Karpas-422 (cell line): ENCODE results near the gene DBET. TPM values are rescaled to one million over a fixed set of nuclear protein-coding genes. Genes with fewer than 3 reads are reported as not detected.
"Not testable (repeated sequence)": the region's sequence is repeated elsewhere in the genome, so short reads cannot be mapped to it uniquely, and the experiment has no call there.

Source experiments
- DNase-seq: peaks from one replicate; pipeline ENCODE4 v3.0.0-alpha.2; 2015
- H2AFZ ChIP-seq: fragments of 200-600 bp; sonication (generic); 2 replicates; pipeline ENCODE4 v1.6.1; 2014; ENCODE audit warnings: antibody characterized with exemption, low read length, mixed read lengths
- H3K27ac ChIP-seq: fragments of 200-600 bp; sonication (generic); 2 replicates; pipeline ENCODE4 v1.5.1; 2014; ENCODE audit warnings: mild to moderate bottlenecking, low read length, moderate library complexity
- H3K27me3 ChIP-seq: fragments of 200-600 bp; sonication (generic); 2 replicates; pipeline ENCODE4 v1.6.1; 2014; ENCODE audit warnings: low read length, mixed read lengths
- H3K36me3 ChIP-seq: fragments of 200-600 bp; sonication (generic); 2 replicates; pipeline ENCODE4 v1.6.1; 2014; ENCODE audit warnings: low read length, mixed read lengths; ENCODE audit not compliant: insufficient read depth
- H3K4me1 ChIP-seq: fragments of 200-600 bp; sonication (generic); 2 replicates; pipeline ENCODE4 v1.6.1; 2014; ENCODE audit warnings: mild to moderate bottlenecking, low read length, mixed read lengths
- H3K4me2 ChIP-seq: fragments of 200-600 bp; sonication (generic); 2 replicates; pipeline ENCODE4 v1.6.1; 2014; ENCODE audit warnings: low read length, low read depth, mild to moderate bottlenecking; ENCODE audit not compliant: poor library complexity, severe bottlenecking
- H3K4me3 ChIP-seq: fragments of 200-600 bp; sonication (generic); 2 replicates; pipeline ENCODE4 v1.5.1; 2014; ENCODE audit warnings: mild to moderate bottlenecking, antibody characterized with exemption, low read length, mixed read lengths
- H3K79me2 ChIP-seq: fragments of 200-600 bp; sonication (generic); 2 replicates; pipeline ENCODE4 v1.6.1; 2014; ENCODE audit warnings: mild to moderate bottlenecking, low read length, mixed read lengths
- H3K9ac ChIP-seq: fragments of 200-600 bp; sonication (generic); 2 replicates; pipeline ENCODE4 v1.6.0; 2014; ENCODE audit warnings: low read length
- H3K9me2 ChIP-seq: fragments of 200-600 bp; sonication (generic), shearing (Covaris generic); replicated peaks from 2 replicates; pipeline ENCODE4 v1.6.0; 2014; ENCODE audit warnings: mild to moderate bottlenecking, low read length, moderate library complexity; ENCODE audit not compliant: insufficient read depth
- H3K9me3 ChIP-seq: fragments of 300-700, 200-600 bp; sonication (generic); 2 replicates; pipeline ENCODE4 v1.6.1; 2014; ENCODE audit warnings: low read length, mixed read lengths
- H4K20me1 ChIP-seq: fragments of 200-600 bp; sonication (generic); 2 replicates; pipeline ENCODE4 v1.6.1; 2014; ENCODE audit warnings: mild to moderate bottlenecking, antibody characterized with exemption, low read length, low read depth; ENCODE audit not compliant: insufficient read depth
- total RNA-seq: library from RNA; depleted of rRNA; stranded (reverse); fragments of >200 nt; shearing (Covaris generic); gene quantifications from 2 replicates; pipeline ENCODE4 v1.2.3, GENCODE V29; 2014; ENCODE audit warnings: low replicate concordance

The DBET gene
- total RNA-seq, 1 experiment from 2014 or later = not detected

DNA sequence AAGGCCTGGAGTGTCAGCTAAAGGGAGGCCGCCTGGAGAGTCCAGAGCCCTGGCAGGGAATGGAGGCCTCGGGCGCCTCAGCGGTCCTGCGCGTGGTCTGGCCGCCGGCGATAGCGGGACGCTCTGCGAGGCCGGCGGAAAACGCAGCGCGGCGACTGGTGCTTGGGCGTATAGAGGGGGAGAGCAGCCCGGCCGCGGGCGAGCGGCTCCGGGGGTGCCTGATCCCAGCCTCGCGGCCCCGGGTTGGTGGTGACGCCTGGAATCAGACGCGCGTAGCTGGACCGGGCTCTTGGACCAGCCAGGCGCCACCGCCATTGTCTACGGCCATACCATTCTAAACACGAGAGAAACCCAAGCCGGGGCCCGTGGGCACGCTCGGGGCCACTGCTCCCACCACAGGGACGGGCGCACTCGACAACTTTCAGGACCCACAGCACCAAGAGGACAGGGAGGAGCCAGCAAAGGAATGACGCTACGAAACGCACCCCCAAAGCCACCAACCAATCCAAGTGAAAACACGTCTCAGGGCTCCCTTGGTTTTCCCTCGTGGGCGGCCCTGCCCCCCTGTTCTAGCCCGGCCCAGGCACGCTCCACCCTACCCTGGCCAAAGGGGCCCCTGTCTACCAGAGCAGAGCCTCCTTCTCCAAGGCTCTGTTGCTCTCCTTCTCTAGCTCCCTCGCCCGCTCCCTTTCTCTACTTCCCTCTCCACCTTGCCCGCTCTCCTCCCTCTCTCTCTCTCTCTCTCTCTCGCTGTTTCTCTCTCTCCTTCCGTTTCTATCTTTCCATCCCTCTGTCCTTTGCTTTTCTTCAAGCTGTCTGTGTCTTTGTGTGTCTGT lies 45.1 kb upstream of the DBET start:
- Histone ChIP-seq H3K9me3 (no peaks in the 10 kb centered on the region; the same call in 1 of the 2 replicates), H3K4me1 (no peaks in the 10 kb centered on the region), H3K27ac (no peak overlapping the region), H3K79me2 (no peaks in the 10 kb centered on the region), H2AFZ (no peak overlapping the region), H3K4me2 (no peak overlapping the region), H3K4me3 (no peak overlapping the region), H3K9me2 (no peaks in the 10 kb centered on the region), H3K36me3 (no peaks in the 10 kb centered on the region), H3K27me3 (no peaks in the 10 kb centered on the region), H4K20me1 (no peaks in the 10 kb centered on the region), H3K9ac (no peak overlapping the region)
- DNase-seq = no peak

DNA sequence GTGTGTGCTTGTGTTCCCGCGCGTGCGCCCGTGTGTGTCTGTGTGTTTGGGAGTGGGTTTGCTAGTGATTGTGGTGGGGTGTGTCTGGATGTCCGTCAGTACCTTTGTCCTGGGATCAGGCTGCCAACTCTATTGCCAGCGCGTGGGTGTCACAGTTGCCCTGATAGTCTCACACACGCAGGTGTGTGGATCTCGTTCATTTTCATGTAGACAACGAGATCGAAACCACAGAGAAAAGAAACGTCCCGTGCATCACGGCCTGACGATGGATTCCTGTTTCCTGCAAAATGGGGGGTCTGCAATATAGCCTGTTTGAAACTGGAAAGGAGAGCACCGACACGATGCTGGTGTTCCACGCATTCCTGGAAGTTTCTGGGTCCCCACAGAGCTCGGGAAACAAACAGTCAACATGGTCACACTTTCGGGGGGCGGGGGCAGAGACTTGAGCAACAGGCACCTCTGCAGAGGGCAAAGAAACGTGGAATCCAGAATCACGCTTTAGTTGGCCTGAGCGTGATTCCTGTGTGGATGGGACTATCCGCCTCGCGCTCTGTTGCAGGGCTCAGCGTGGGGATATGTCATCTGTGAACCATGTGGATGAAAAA lies 44.3 kb upstream of the DBET start:
- H4K20me1 ChIP-seq, H2AFZ ChIP-seq, DNase-seq, H3K4me3 ChIP-seq, H3K9me3 ChIP-seq, H3K36me3 ChIP-seq, H3K27me3 ChIP-seq, H3K4me1 ChIP-seq, H3K9me2 ChIP-seq, H3K27ac ChIP-seq, H3K9ac ChIP-seq, H3K79me2 ChIP-seq, H3K4me2 ChIP-seq: not testable (repeated sequence)

DNA sequence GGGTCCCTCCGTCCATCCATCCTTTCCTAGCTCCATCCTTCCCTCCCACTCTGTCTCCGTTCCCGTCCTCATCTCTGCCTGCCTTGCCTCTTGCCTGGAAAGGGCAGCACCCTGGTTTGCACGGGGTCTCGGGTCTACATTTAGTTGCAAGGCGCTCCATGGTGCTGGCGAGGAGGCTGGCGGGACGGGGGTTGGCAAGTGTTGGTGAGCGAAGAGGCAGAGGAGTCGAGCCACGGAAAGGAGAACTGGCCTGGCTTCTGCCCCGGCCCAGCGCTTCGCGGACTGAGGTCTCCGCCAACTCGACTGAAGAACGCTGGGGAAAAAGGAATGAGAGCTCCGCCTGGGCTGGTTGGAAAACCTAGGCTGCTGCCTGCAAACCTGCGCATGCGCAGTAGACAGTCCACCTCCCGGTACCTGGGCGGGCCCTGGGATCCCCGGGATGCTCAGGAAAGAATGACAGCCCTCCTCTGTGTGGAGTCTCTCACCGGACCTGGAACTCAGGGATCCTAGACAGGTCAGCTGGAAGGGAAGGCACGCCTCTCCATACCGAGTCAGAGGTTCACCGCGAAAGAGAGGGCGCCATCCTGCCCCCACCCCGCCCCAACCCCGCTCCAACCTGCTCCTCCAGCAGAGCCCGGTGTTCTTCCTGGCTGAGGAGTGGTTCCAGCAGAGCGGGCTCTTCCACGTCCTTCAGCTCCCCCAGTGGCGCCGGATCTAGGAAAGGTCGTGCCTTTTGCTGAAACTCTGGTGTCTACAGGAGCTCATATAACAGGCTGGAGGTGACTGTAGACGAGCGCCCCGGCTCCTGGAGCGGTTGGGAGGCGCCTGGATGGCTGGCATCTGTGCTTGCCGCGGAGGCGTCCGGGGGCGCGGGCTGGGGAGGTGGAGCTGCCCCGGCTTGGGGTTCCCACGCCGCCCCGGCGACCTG lies 43.2 kb upstream of the DBET start:
- Histone ChIP-seq H3K36me3 (no peaks in the 10 kb centered on the region), H3K4me1 (no peaks in the 10 kb centered on the region), H2AFZ (no peak overlapping the region), H3K79me2 (no peaks in the 10 kb centered on the region), H3K27ac (no peak overlapping the region), H3K9ac (no peak overlapping the region), H3K27me3 (no peaks in the 10 kb centered on the region), H3K4me2 (no peak overlapping the region), H4K20me1 (no peaks in the 10 kb centered on the region), H3K9me3 (no peaks in the 10 kb centered on the region; the same call in 1 of the 2 replicates), H3K4me3 (no peak overlapping the region), H3K9me2 (no peaks in the 10 kb centered on the region)
- DNase-seq = no peak

DNA sequence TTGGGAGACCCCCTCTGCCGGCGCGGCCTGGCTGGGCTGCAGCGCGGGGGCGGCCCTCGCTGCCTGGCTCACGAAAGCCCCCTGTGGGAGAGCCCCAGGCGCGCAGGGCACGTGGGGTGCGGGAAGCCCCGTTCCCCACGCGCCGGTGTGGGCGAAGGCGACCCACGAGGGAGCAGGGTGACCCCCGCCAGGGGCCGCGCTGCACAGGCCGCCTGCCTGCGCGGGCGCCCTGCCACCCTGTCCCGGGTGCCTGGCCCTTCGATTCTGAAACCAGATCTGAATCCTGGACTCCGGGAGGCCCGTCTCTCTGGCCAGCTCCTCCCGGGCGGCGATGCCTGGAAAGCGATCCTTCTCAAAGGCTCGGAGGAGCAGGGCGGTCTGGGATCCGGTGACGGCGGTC lies 42.3 kb upstream of the DBET start:
- not testable (repeated sequence) for H3K27me3 ChIP-seq, H3K36me3 ChIP-seq, H2AFZ ChIP-seq, H3K4me1 ChIP-seq, DNase-seq, H3K79me2 ChIP-seq, H3K27ac ChIP-seq, H3K9me3 ChIP-seq, H3K4me3 ChIP-seq, H4K20me1 ChIP-seq, H3K9ac ChIP-seq, H3K9me2 ChIP-seq, H3K4me2 ChIP-seq

DNA sequence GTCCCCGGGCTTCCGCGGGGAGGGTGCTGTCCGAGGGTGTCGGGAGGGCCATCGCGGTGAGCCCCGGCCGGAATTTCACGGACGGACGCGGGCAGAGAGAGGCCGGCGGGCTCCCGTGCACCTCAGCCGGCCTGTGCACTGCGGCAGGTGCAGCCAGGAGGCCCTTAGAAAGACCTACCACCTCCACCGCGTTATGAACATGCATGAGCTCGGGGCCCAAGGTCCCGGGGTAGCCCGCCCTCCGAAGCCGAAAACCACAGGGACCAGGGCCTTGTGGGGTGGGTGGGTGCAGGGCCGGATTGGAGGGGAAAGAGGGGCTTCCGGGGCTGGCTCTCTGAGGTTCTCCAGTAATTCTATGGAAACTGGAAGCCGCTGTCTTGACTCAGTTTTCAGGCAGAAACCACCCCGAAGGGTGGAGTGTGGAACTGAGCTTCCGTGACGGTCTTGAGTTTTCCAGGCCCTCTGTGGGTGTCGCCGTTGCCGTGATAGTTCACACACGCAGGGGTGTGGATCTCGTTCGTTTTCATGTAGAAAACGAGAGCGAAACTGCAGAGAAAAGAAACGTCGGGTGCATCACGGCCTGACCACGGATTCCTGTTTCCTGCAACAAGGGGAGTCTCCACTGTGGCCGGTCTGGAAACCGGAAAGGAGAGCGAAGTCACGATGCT lies 41.6 kb upstream of the DBET start:
- not testable (repeated sequence) for H3K27ac ChIP-seq, DNase-seq, H3K4me3 ChIP-seq, H3K4me2 ChIP-seq, H3K9me2 ChIP-seq, H3K9me3 ChIP-seq, H3K79me2 ChIP-seq, H3K36me3 ChIP-seq, H4K20me1 ChIP-seq, H3K9ac ChIP-seq, H3K4me1 ChIP-seq, H2AFZ ChIP-seq, H3K27me3 ChIP-seq

DNA sequence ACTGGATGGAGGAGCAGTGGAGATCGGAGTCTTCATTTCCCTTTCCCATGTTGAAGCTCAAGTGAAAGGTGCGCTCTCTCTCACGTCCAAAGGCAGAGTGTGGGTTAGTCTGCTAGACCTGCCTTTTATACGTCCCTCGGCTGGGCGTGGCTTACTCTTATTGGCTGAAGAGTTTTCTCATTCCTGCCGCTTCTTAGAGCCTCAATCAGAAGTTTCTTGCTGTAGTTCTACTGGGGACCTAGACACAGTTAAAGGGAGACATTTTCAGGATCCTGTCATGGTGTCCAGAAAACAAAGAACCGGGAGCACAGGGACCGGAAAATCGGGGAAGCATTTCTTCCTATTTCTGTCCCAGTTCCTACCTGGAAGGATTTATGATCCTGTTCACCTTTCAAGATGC lies 37.1 kb upstream of the DBET start, which contains the start of gene FRG2:
Gene FRG2 (minus strand): TSS at position 101 of the 400 bp plus-strand sequence. CDS start 52 bp downstream, at position 49.
- not testable (repeated sequence) for H3K4me3 ChIP-seq, H3K27ac ChIP-seq, H3K9me3 ChIP-seq, DNase-seq, H3K9ac ChIP-seq, H3K4me1 ChIP-seq, H3K27me3 ChIP-seq, H4K20me1 ChIP-seq, H3K79me2 ChIP-seq, H3K9me2 ChIP-seq, H2AFZ ChIP-seq, H3K4me2 ChIP-seq, H3K36me3 ChIP-seq

DNA sequence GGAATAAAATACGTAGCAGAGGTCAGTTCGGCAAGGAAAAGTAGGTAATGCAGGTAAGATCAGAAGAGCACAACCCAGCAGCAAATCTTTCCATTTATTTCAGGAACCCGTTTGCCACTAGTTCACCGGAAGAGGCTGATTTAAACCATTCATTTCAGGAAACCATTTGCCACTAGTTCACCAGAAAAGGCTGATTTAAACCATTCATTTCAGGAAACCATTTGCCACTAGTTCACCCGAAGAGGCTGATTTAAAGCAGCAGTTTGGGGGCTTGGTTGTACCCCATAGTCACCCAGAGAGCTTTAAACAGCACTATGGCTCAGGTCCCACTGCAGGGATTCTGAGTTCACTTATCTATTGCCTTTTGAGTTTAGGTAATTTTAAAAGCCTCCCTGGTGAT lies 33.0 kb upstream of the DBET start:
- not testable (repeated sequence) for H3K4me2 ChIP-seq, H4K20me1 ChIP-seq, DNase-seq, H3K79me2 ChIP-seq, H3K36me3 ChIP-seq, H3K9me3 ChIP-seq, H2AFZ ChIP-seq, H3K27me3 ChIP-seq, H3K9me2 ChIP-seq, H3K9ac ChIP-seq, H3K27ac ChIP-seq, H3K4me1 ChIP-seq, H3K4me3 ChIP-seq
